Gastroesophageal sphincter (tissue), 4 donors: ENCODE data around the gene ETV6. TPM values are rescaled to one million over a fixed set of nuclear protein-coding genes. Genes with fewer than 3 reads are reported as not detected.

ENCODE experiments used
- ATAC-seq: fragments of 150-250 bp; one replicate; pipeline ENCODE4 v1.9.1; 2016; ENCODE audit warnings: mild to moderate bottlenecking, moderate library complexity
- H3K27ac ChIP-seq, 4 donors: fragments of 200-600 bp; sonication (generic) in 3 of 4; 1 replicate in 3 of 4; 2 replicates in 1 of 4; pipeline ENCODE4 v1.5.1; 2016 to 2019
- H3K27me3 ChIP-seq: fragments of 200-600 bp; sonication (generic); one replicate; pipeline ENCODE4 v1.5.1; 2019
- H3K36me3 ChIP-seq, 2 donors: fragments of 200-600 bp; sonication (generic); one replicate each; pipeline ENCODE4 v1.5.1; 2019; ENCODE audit warnings: control low read depth in 1 of 2
- H3K4me1 ChIP-seq, 3 donors: fragments of 200-600 bp; sonication (generic); 1 replicate in 2 of 3; 2 replicates in 1 of 3; pipeline ENCODE4 v1.5.1; 2016 to 2019; ENCODE audit warnings: control low read depth in 2 of 3
- H3K4me3 ChIP-seq, 2 donors: fragments of 200-600 bp; sonication (generic); one replicate each; pipeline ENCODE4 v1.5.1; 2019; ENCODE audit warnings: mild to moderate bottlenecking in 1 of 2, moderate library complexity in 1 of 2
- H3K9me3 ChIP-seq, 3 donors: fragments of 200-600 bp; sonication (generic); one replicate each; pipeline ENCODE4 v1.5.1; 2017 to 2019; ENCODE audit warnings: control low read depth in 2 of 3
- CTCF ChIP-seq, 4 experiments: fragments of 200-600 bp in 2 of 4; fragments of 450-650 bp in 2 of 4; sonication (generic) in 1 of 4; IDR thresholded peaks; one replicate each; pipeline ENCODE4 v1.5.1; 2017 to 2019; ENCODE audit warnings: antibody characterized with exemption in 4 of 4, mild to moderate bottlenecking in 2 of 4, moderate library complexity in 2 of 4
- EP300 ChIP-seq: sonication (generic); formaldehyde crosslinking; IDR thresholded peaks from one replicate; pipeline ENCODE4 v1.6.1; 2017; ENCODE audit warnings: antibody characterized with exemption, mild to moderate bottlenecking
- POLR2A ChIP-seq, 2 donors: fragments of 450-650 bp; IDR thresholded peaks; one replicate each; pipeline ENCODE4 v1.6.1; 2017; ENCODE audit warnings: antibody characterized with exemption in 2 of 2, mild to moderate bottlenecking in 2 of 2, moderate library complexity in 1 of 2
- POLR2AphosphoS5 ChIP-seq: sonication (generic); formaldehyde crosslinking; IDR thresholded peaks from one replicate; pipeline ENCODE4 v1.6.1; 2017; ENCODE audit warnings: antibody characterized with exemption
- WGBS, 2 donors: methylation state at CpG; one replicate each; pipeline ENCODE4 v1.1.5; 2018; ENCODE audit warnings: low coverage in 1 of 2; 5-methylcytosine and 5-hydroxymethylcytosine counted together
- total RNA-seq, 4 donors: library from RNA; depleted of rRNA; stranded (reverse); fragments of >200 nt; gene quantifications; one replicate each; pipeline ENCODE4 v1.1.0, GENCODE V29; 2016

The ETV6 gene
- total RNA-seq, 4 donors from 2014 or later, result 18.7 to 30.1 (median 21.1) TPM

GRCh38 chr12:11812241-11812585, 162.7 kb downstream of the ETV6 start:
- Histone ChIP-seq H3K36me3 (no peaks in the 10 kb centered on the region), H3K9me3 (no peaks in the 10 kb centered on the region), H3K27ac (peak overlapping the region; percentile 35 to 83 (median 82)), H3K4me3 (peak overlapping the region in 1 of 2 donors; percentile 38), H3K4me1 (peaks cover 4 to 75% (median 38%) of the 10 kb centered on the region in 3 donors), H3K27me3 (no peaks in the 10 kb centered on the region)
- ATAC-seq, result no peak
- TF ChIP-seq CTCF (IDR thresholded peaks at IDR 0.05), result no peak
- no peak for TF ChIP-seq POLR2AphosphoS5
- no peak for TF ChIP-seq POLR2A (IDR thresholded peaks at IDR 0.05)
- TF ChIP-seq EP300, result no peak
- WGBS, 2 donors, result 44 to 55% methylated on average over 2 of the region's 2 CpGs

- peak overlapping the region; percentile 1 to 38 for H3K4me3 ChIP-seq
- H3K36me3 ChIP-seq, result no peaks in the 10 kb centered on the region
- peaks cover 4 to 81% (median 38%) of the 10 kb centered on the region in 3 donors for H3K4me1 ChIP-seq
- peak overlapping the region; percentile 35 to 83 (median 82) for H3K27ac ChIP-seq
- WGBS, 2 donors, result 21 to 28% methylated on average over 3 to 6 of the region's 18 CpGs
- H3K27me3 ChIP-seq, result no peaks in the 10 kb centered on the region
- TF ChIP-seq POLR2AphosphoS5 (no peak), CTCF (IDR thresholded peaks at IDR 0.05) (peak in 3 of 4 experiments; percentile 2 to 44 (median 21))
- no peaks in the 10 kb centered on the region for H3K9me3 ChIP-seq
- ATAC-seq, result peak; percentile 62
Measured at GRCh38 chr12:11812586-11813437, 163.3 kb downstream of the ETV6 start.

- Histone ChIP-seq H3K27me3 (no peaks in the 10 kb centered on the region), H3K4me3 (peak overlapping the region in 1 of 2 donors; percentile 38), H3K9me3 (no peaks in the 10 kb centered on the region), H3K4me1 (peaks cover 4 to 84% (median 38%) of the 10 kb centered on the region in 3 donors), H3K27ac (peak overlapping the region; percentile 35 to 83 (median 82)), H3K36me3 (no peaks in the 10 kb centered on the region)
- peak; percentile 32 for ATAC-seq
- no peak for TF ChIP-seq POLR2AphosphoS5
- 0 to 8% methylated on average over 2 to 3 of the region's 3 CpGs for WGBS, 2 donors
Measured at GRCh38 chr12:11813438-11813813, 164.0 kb downstream of the ETV6 start.

- ATAC-seq, result no peak
- H3K27me3 ChIP-seq, result no peaks in the 10 kb centered on the region
- WGBS, 2 donors, result 18 to 26% methylated on average over 3 of the region's 3 CpGs
- TF ChIP-seq POLR2A (IDR thresholded peaks at IDR 0.05) (no peak), CTCF (IDR thresholded peaks at IDR 0.05) (no peak), POLR2AphosphoS5 (no peak), EP300 (no peak)
- peaks cover 4 to 84% (median 38%) of the 10 kb centered on the region in 3 donors for H3K4me1 ChIP-seq
- H3K9me3 ChIP-seq, result no peaks in the 10 kb centered on the region
- peak overlapping the region in 3 of 4 donors; percentile 54 to 83 (median 63) for H3K27ac ChIP-seq
- H3K36me3 ChIP-seq, result no peaks in the 10 kb centered on the region
- no peak overlapping the region for H3K4me3 ChIP-seq
Measured at GRCh38 chr12:11814374-11814773, 164.9 kb downstream of the ETV6 start.

- Histone ChIP-seq H3K4me3 (no peak overlapping the region), H3K36me3 (no peaks in the 10 kb centered on the region), H3K4me1 (peaks cover 4 to 78% (median 38%) of the 10 kb centered on the region in 3 donors), H3K27ac (peak overlapping the region in 3 of 4 donors; percentile 50 to 83 (median 63)), H3K27me3 (no peaks in the 10 kb centered on the region), H3K9me3 (no peaks in the 10 kb centered on the region)
- no peak for TF ChIP-seq POLR2AphosphoS5
- TF ChIP-seq CTCF (IDR thresholded peaks at IDR 0.05), result no peak
- no peak for TF ChIP-seq EP300
- TF ChIP-seq POLR2A (IDR thresholded peaks at IDR 0.05), result no peak
- no peak for ATAC-seq
- 72 to 87% methylated on average over 2 to 4 of the region's 5 CpGs for WGBS, 2 donors
Measured at GRCh38 chr12:11815397-11815796, 165.9 kb downstream of the ETV6 start.
